Fibroblast of lung (primary cell): ENCODE measurements around the gene COL4A6. TPM values are rescaled to one million over a fixed set of nuclear protein-coding genes. Genes with fewer than 3 reads are reported as not detected.

ENCODE experiments used
- DNase-seq, 2 donors: peaks; one replicate each; pipeline versions ENCODE4 v3.0.0 to v3.0.0-alpha.2; 2010; ENCODE audit warnings: low read depth in 2 of 2
- H2AFZ ChIP-seq: 2 replicates; pipeline ENCODE4 v1.5.1; 2012; ENCODE audit warnings: low read length, control low read depth, inconsistent platforms
- H3K27ac ChIP-seq: 2 replicates; pipeline ENCODE4 v1.5.1; 2011; ENCODE audit warnings: low read length, control low read depth; ENCODE audit not compliant: insufficient read depth
- H3K27me3 ChIP-seq: 2 replicates; pipeline ENCODE4 v1.5.1; 2011; ENCODE audit warnings: mild to moderate bottlenecking, low read length; ENCODE audit not compliant: control insufficient read depth, insufficient read depth
- H3K36me3 ChIP-seq: 2 replicates; pipeline ENCODE4 v1.5.1; 2011; ENCODE audit warnings: low read length; ENCODE audit not compliant: control insufficient read depth, insufficient read depth
- H3K4me1 ChIP-seq: 2 replicates; pipeline ENCODE4 v1.5.1; 2011; ENCODE audit warnings: low read length; ENCODE audit not compliant: control insufficient read depth, insufficient read depth; ENCODE audit errors: extremely low read depth
- H3K4me2 ChIP-seq: 2 replicates; pipeline ENCODE4 v1.5.1; 2011; ENCODE audit warnings: low read length, control low read depth; ENCODE audit not compliant: insufficient read depth; ENCODE audit errors: extremely low read depth
- H3K4me3 ChIP-seq, 4 experiments: fragments of 200-600 bp in 1 of 4; sonication (generic) in 1 of 4; replicated peaks in 1 of 4; 2 replicates each; pipeline ENCODE4 v1.5.1; 2011 to 2016; ENCODE audit warnings: low read length in 4 of 4, low read depth in 3 of 4, mild to moderate bottlenecking in 3 of 4, control low read depth in 2 of 4, inconsistent platforms in 1 of 4, mixed read lengths in 1 of 4; ENCODE audit not compliant: insufficient read depth in 1 of 4; ENCODE audit errors: control extremely low read depth in 1 of 4
- H3K79me2 ChIP-seq: 2 replicates; pipeline ENCODE4 v1.5.1; 2012; ENCODE audit warnings: mild to moderate bottlenecking, low read length, inconsistent platforms; ENCODE audit not compliant: control insufficient read depth, insufficient read depth
- H3K9ac ChIP-seq: 2 replicates; pipeline ENCODE4 v1.5.1; 2011; ENCODE audit warnings: mild to moderate bottlenecking, low read length, control low read depth; ENCODE audit not compliant: insufficient read depth
- H3K9me3 ChIP-seq: 2 replicates; pipeline ENCODE4 v1.5.1; 2012; ENCODE audit warnings: low read depth, low read length; ENCODE audit not compliant: control insufficient read depth, insufficient read depth
- H4K20me1 ChIP-seq: 2 replicates; pipeline ENCODE4 v1.5.1; 2011; ENCODE audit warnings: low read length; ENCODE audit not compliant: control insufficient read depth, insufficient read depth; ENCODE audit errors: extremely low read depth
- CTCF ChIP-seq, 2 donors: IDR thresholded peaks in 1 of 2; conservative IDR thresholded peaks in 1 of 2; 1 replicate in 1 of 2; 2 replicates in 1 of 2; pipeline ENCODE4 v1.5.1; 2011 to 2012; ENCODE audit warnings: low read length in 2 of 2, control low read depth in 1 of 2, inconsistent platforms in 1 of 2, low read depth in 1 of 2, mild to moderate bottlenecking in 1 of 2
- EZH2 ChIP-seq: IDR thresholded peaks from 2 replicates; pipeline ENCODE4 v1.5.1; 2012; ENCODE audit warnings: low read length, control low read depth, mild to moderate bottlenecking; ENCODE audit errors: missing control alignments
- polyA plus RNA-seq, 2 donors: library from polyadenylated mRNA; depleted of rRNA in 1 of 2; stranded (reverse) in 1 of 2; unstranded in 1 of 2; fragments of >200 nt; gene quantifications; 2 replicates each; pipeline ENCODE4 v1.2.1, GENCODE V29; 2011 to 2012; ENCODE audit warnings: missing spikeins in 1 of 2
- total RNA-seq: library from RNA; depleted of rRNA; stranded (reverse); fragments of >200 nt; gene quantifications from 2 replicates; pipeline ENCODE4 v1.2.1, GENCODE V29; 2014

Gene COL4A6
- total and polyA plus RNA-seq, 2 donors (not counting 1 experiment from before 2014, with no cell fraction given): 0.15 to 3.5 TPM

- peak in 1 of 2 donors; percentile 5 for DNase-seq
- no peak overlapping the region for H3K4me2 ChIP-seq
- no peak overlapping the region for H3K4me3 ChIP-seq
- peaks cover 2% of the 10 kb centered on the region for H3K36me3 ChIP-seq
- no peaks in the 10 kb centered on the region for H4K20me1 ChIP-seq
- H3K9ac ChIP-seq: no peak overlapping the region
- no peaks in the 10 kb centered on the region for H3K27me3 ChIP-seq
- peak; percentile 32 to 47 for TF ChIP-seq CTCF (conservative IDR thresholded peaks at IDR 0.05 in 1 of 2, IDR thresholded peaks at IDR 0.05 in 1 of 2; ENCODE audit: low read depth in 1 of 2, low read length in 2 of 2)
- no peak for TF ChIP-seq EZH2
- no peak overlapping the region for H3K27ac ChIP-seq
- no peaks in the 10 kb centered on the region for H3K4me1 ChIP-seq
- H3K79me2 ChIP-seq: no peaks in the 10 kb centered on the region
- H3K9me3 ChIP-seq: no peaks in the 10 kb centered on the region
- no peak overlapping the region for H2AFZ ChIP-seq
Observed at GRCh38 chrX:108138814-108139702, 299.2 kb downstream of the COL4A6 start.

DNA sequence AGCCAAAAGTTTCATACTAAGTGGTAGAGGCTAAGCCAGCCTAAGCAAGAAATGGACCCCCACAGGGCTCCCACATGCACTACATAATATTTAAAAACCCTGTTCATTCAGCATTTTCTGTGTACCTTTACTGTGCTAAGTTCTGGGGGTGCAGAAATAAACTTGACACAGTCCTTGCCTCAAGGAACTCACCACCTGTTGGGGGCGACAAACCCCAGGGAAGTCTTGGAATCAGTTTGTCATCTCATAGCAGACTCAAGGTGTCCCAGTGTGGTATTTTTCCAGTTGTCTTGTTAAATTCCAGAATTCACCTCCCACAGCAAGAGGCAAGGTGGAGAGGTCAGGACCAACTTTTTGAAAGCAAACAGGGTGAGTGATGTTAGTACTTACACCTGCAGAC is 303.5 kb downstream of the COL4A6 start:
- H3K9ac ChIP-seq: no peak overlapping the region
- DNase-seq: no peak
- no peaks in the 10 kb centered on the region for H3K27me3 ChIP-seq
- H4K20me1 ChIP-seq: no peaks in the 10 kb centered on the region
- no peak overlapping the region for H2AFZ ChIP-seq
- TF ChIP-seq EZH2 (no peak), CTCF (conservative IDR thresholded peaks at IDR 0.05 in 1 of 2, IDR thresholded peaks at IDR 0.05 in 1 of 2; ENCODE audit: low read depth in 1 of 2, low read length in 2 of 2) (no peak)
- peaks cover 2% of the 10 kb centered on the region for H3K36me3 ChIP-seq
- H3K27ac ChIP-seq: no peak overlapping the region
- H3K4me2 ChIP-seq: no peak overlapping the region
- no peaks in the 10 kb centered on the region for H3K4me1 ChIP-seq
- H3K79me2 ChIP-seq: no peaks in the 10 kb centered on the region
- no peaks in the 10 kb centered on the region for H3K9me3 ChIP-seq
- no peak overlapping the region for H3K4me3 ChIP-seq

- H3K27me3 ChIP-seq: no peaks in the 10 kb centered on the region
- DNase-seq: no peak
- no peaks in the 10 kb centered on the region for H4K20me1 ChIP-seq
- no peaks in the 10 kb centered on the region for H3K9me3 ChIP-seq
- no peak overlapping the region for H3K4me2 ChIP-seq
- no peak overlapping the region for H2AFZ ChIP-seq
- H3K79me2 ChIP-seq: no peaks in the 10 kb centered on the region
- H3K9ac ChIP-seq: no peak overlapping the region
- no peaks in the 10 kb centered on the region for H3K36me3 ChIP-seq
- H3K4me3 ChIP-seq: no peak overlapping the region
- TF ChIP-seq EZH2 (no peak), CTCF (conservative IDR thresholded peaks at IDR 0.05 in 1 of 2, IDR thresholded peaks at IDR 0.05 in 1 of 2; ENCODE audit: low read depth in 1 of 2, low read length in 2 of 2) (no peak)
- no peak overlapping the region for H3K27ac ChIP-seq
- no peaks in the 10 kb centered on the region for H3K4me1 ChIP-seq
Observed at GRCh38 chrX:108132876-108133275, 305.3 kb downstream of the COL4A6 start.
